PC-9 (cell line): ENCODE measurements around the gene PLXDC2.

ENCODE experiments used
- EZH2 ChIP-seq: fragments of 200-600 bp; sonication (generic); IDR thresholded peaks from 2 replicates; pipeline ENCODE4 v1.8.0; 2017; ENCODE audit warnings: antibody characterized with exemption, low read depth
- TF ChIP-seq, protein P1 (sequence below): fragments of 200-600 bp; sonication (generic); conservative IDR thresholded peaks from 2 replicates; pipeline ENCODE4 v1.6.1; 2017; ENCODE audit warnings: mixed run types, antibody characterized with exemption, mild to moderate bottlenecking, moderate library complexity

DNA sequence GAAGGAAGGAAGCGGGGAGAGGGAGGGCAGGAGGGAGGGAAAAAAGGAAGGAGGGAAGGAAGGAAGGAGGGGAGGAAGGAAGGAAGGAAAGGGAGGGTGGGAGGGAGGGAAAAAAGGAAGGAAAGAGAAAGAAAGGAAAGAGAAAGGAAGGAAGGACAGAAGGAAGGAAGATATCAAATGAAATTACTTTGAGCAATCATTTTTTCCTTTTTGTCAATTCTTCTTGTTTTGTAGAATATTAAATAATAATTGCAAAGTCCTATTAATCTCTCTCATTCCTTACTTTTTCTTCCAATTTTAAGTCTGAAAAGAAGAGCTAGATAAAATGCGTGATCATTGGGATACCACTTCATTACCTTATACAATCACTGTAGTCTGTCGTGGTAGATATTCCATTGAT lies 117.5 kb downstream of the PLXDC2 start:
- TF ChIP-seq, protein P1, sequence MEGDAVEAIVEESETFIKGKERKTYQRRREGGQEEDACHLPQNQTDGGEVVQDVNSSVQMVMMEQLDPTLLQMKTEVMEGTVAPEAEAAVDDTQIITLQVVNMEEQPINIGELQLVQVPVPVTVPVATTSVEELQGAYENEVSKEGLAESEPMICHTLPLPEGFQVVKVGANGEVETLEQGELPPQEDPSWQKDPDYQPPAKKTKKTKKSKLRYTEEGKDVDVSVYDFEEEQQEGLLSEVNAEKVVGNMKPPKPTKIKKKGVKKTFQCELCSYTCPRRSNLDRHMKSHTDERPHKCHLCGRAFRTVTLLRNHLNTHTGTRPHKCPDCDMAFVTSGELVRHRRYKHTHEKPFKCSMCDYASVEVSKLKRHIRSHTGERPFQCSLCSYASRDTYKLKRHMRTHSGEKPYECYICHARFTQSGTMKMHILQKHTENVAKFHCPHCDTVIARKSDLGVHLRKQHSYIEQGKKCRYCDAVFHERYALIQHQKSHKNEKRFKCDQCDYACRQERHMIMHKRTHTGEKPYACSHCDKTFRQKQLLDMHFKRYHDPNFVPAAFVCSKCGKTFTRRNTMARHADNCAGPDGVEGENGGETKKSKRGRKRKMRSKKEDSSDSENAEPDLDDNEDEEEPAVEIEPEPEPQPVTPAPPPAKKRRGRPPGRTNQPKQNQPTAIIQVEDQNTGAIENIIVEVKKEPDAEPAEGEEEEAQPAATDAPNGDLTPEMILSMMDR: no peak
- no peak for TF ChIP-seq EZH2
